ENCODE measurements around the gene PDE6C. TPM values are rescaled to one million over a fixed set of nuclear protein-coding genes. Genes with fewer than 3 reads are reported as not detected.

Gene PDE6C
- total and polyA plus RNA-seq, 2 donors (not counting 1 experiment from before 2014, with no cell fraction given) = not detected

DNA sequence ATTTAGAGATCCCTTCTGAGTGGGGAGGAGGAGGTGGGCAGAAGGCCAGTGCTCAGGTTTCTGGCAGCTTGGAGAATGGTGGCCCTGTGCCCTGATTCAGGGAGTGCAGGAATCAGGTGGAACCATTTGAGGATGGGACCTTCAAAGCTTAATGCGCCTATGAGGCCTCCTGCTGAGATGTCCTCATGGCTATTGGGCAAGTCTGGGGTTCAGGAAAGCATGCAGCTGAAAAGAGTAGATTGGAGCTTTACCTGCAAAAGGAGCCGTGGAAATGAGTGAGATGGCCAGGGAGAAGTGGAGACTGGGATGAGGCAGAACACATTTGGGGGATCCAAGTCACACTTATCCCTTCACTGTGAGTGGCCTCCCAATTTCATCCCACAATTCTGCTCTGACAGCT, 39.7 kb upstream of the PDE6C start:
- no peak overlapping the region for H3K4me3 ChIP-seq (replicated peaks in 1 of 4; ENCODE audit: control extremely low read depth in 1 of 4, insufficient read depth in 1 of 4, low read depth in 3 of 4, low read length in 4 of 4)
- no peaks in the 10 kb centered on the region for H4K20me1 ChIP-seq (ENCODE audit: control insufficient read depth, extremely low read depth, insufficient read depth, low read length)
- H3K4me2 ChIP-seq (ENCODE audit: extremely low read depth, insufficient read depth, low read length) = no peak overlapping the region
- H3K9me3 ChIP-seq (ENCODE audit: control insufficient read depth, insufficient read depth, low read depth, low read length) = no peaks in the 10 kb centered on the region
- H2AFZ ChIP-seq (ENCODE audit: low read length) = no peak overlapping the region
- H3K79me2 ChIP-seq (ENCODE audit: control insufficient read depth, insufficient read depth, low read length) = no peaks in the 10 kb centered on the region
- no peaks in the 10 kb centered on the region for H3K4me1 ChIP-seq (ENCODE audit: control insufficient read depth, extremely low read depth, insufficient read depth, low read length)
- H3K27me3 ChIP-seq (ENCODE audit: control insufficient read depth, insufficient read depth, low read length) = peaks cover 32% of the 10 kb centered on the region
- no peak overlapping the region for H3K27ac ChIP-seq (ENCODE audit: insufficient read depth, low read length)
- TF ChIP-seq, protein P1, sequence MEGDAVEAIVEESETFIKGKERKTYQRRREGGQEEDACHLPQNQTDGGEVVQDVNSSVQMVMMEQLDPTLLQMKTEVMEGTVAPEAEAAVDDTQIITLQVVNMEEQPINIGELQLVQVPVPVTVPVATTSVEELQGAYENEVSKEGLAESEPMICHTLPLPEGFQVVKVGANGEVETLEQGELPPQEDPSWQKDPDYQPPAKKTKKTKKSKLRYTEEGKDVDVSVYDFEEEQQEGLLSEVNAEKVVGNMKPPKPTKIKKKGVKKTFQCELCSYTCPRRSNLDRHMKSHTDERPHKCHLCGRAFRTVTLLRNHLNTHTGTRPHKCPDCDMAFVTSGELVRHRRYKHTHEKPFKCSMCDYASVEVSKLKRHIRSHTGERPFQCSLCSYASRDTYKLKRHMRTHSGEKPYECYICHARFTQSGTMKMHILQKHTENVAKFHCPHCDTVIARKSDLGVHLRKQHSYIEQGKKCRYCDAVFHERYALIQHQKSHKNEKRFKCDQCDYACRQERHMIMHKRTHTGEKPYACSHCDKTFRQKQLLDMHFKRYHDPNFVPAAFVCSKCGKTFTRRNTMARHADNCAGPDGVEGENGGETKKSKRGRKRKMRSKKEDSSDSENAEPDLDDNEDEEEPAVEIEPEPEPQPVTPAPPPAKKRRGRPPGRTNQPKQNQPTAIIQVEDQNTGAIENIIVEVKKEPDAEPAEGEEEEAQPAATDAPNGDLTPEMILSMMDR (conservative IDR thresholded peaks at IDR 0.05 in 1 of 2, IDR thresholded peaks at IDR 0.05 in 1 of 2; ENCODE audit: low read depth in 1 of 2, low read length in 2 of 2) = no peak
- TF ChIP-seq EZH2 (IDR thresholded peaks at IDR 0.05; ENCODE audit: low read length, missing control alignments) = no peak
- H3K36me3 ChIP-seq (ENCODE audit: control insufficient read depth, insufficient read depth, low read length) = no peaks in the 10 kb centered on the region
- no peak for DNase-seq (ENCODE audit: low read depth in 2 of 2)
- H3K9ac ChIP-seq (ENCODE audit: insufficient read depth, low read length) = no peak overlapping the region

DNA sequence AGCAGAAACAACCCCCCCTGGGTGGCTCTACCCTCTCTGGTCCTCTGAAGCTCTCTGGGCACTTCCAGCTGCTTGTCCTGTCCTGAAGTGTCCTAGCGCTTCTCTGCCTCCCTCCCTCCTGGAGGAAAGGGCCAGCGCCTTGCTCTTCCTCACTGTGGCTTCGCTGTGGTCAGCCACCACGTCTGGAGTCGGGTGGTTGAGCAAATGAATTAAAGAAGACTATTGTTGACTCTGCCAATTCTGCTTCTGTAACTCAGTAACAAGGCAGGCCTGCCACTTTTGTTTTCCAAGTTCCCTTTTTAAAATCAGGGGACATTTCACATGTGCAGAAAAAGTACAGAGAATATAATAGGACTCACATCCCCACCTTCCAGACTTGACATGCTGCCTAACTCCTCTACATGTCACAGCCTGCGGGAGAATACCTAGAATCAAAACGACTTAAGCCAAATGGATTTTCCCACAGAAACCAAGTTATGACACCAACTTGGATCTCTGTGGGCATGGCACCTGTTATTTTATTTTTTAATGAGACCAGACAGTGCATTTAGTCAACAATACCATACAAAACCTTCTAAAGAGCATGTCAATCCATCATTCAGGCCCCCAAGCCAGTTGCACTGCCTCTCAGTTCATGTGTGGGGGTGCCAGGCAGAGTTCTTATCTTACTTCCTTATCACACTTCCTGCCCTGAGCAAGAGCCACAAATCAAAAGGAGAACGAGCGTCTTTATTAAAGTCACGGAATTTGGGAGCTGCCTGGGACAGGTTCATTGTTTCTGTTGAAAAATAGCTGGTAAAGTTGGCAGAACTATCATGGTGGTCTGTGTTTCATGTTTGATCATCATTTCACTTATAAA, 39.1 kb upstream of the PDE6C start:
- Histone ChIP-seq H3K27ac (ENCODE audit: insufficient read depth, low read length) (no peak overlapping the region), H3K36me3 (ENCODE audit: control insufficient read depth, insufficient read depth, low read length) (no peaks in the 10 kb centered on the region), H3K9me3 (ENCODE audit: control insufficient read depth, insufficient read depth, low read depth, low read length) (no peaks in the 10 kb centered on the region), H3K4me2 (ENCODE audit: extremely low read depth, insufficient read depth, low read length) (no peak overlapping the region), H3K4me3 (replicated peaks in 1 of 4; ENCODE audit: control extremely low read depth in 1 of 4, insufficient read depth in 1 of 4, low read depth in 3 of 4, low read length in 4 of 4) (no peak overlapping the region), H3K9ac (ENCODE audit: insufficient read depth, low read length) (no peak overlapping the region), H2AFZ (ENCODE audit: low read length) (no peak overlapping the region), H3K79me2 (ENCODE audit: control insufficient read depth, insufficient read depth, low read length) (no peaks in the 10 kb centered on the region), H3K27me3 (ENCODE audit: control insufficient read depth, insufficient read depth, low read length) (peaks cover 25% of the 10 kb centered on the region), H4K20me1 (ENCODE audit: control insufficient read depth, extremely low read depth, insufficient read depth, low read length) (no peaks in the 10 kb centered on the region), H3K4me1 (ENCODE audit: control insufficient read depth, extremely low read depth, insufficient read depth, low read length) (no peaks in the 10 kb centered on the region)
- no peak for DNase-seq (ENCODE audit: low read depth in 2 of 2)
- TF ChIP-seq, protein P1 (conservative IDR thresholded peaks at IDR 0.05 in 1 of 2, IDR thresholded peaks at IDR 0.05 in 1 of 2; ENCODE audit: low read depth in 1 of 2, low read length in 2 of 2) = no peak
- no peak for TF ChIP-seq EZH2 (IDR thresholded peaks at IDR 0.05; ENCODE audit: low read length, missing control alignments)

DNA sequence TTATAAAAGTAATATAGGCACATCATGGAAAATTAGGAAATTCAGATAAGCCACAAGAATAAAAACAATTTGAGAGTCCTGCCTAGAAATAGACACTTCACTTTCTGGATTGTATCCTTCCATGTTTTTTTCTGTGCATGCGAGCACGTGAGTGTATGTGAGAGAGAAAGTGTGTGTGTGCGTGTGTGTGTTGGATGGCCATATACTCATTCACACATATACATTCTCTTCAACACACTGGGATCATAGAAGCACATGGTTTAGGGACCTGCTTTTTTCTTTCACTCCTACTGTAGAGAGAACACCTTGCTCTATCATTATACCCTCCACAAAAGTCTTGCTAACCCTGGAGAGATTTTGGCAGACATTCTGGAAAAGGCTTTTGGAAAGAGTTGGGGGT, 38.4 kb upstream of the PDE6C start:
- Histone ChIP-seq H3K9me3 (ENCODE audit: control insufficient read depth, insufficient read depth, low read depth, low read length) (no peaks in the 10 kb centered on the region), H3K4me1 (ENCODE audit: control insufficient read depth, extremely low read depth, insufficient read depth, low read length) (no peaks in the 10 kb centered on the region), H3K4me3 (replicated peaks in 1 of 4; ENCODE audit: control extremely low read depth in 1 of 4, insufficient read depth in 1 of 4, low read depth in 3 of 4, low read length in 4 of 4) (no peak overlapping the region), H3K9ac (ENCODE audit: insufficient read depth, low read length) (no peak overlapping the region), H3K36me3 (ENCODE audit: control insufficient read depth, insufficient read depth, low read length) (no peaks in the 10 kb centered on the region), H3K79me2 (ENCODE audit: control insufficient read depth, insufficient read depth, low read length) (no peaks in the 10 kb centered on the region), H3K27ac (ENCODE audit: insufficient read depth, low read length) (no peak overlapping the region), H4K20me1 (ENCODE audit: control insufficient read depth, extremely low read depth, insufficient read depth, low read length) (no peaks in the 10 kb centered on the region), H2AFZ (ENCODE audit: low read length) (no peak overlapping the region), H3K4me2 (ENCODE audit: extremely low read depth, insufficient read depth, low read length) (no peak overlapping the region), H3K27me3 (ENCODE audit: control insufficient read depth, insufficient read depth, low read length) (peaks cover 19% of the 10 kb centered on the region)
- no peak for TF ChIP-seq EZH2 (IDR thresholded peaks at IDR 0.05; ENCODE audit: low read length, missing control alignments)
- TF ChIP-seq, protein P1 (conservative IDR thresholded peaks at IDR 0.05 in 1 of 2, IDR thresholded peaks at IDR 0.05 in 1 of 2; ENCODE audit: low read depth in 1 of 2, low read length in 2 of 2) = no peak
- no peak for DNase-seq (ENCODE audit: low read depth in 2 of 2)
